Stimulated activated CD4-positive, alpha-beta T cell treated with anti-CD3 and anti-CD28 coated beads, Interleukin-15, amount 100 ng/mL, for 24 hours (primary cell): Measurements from ENCODE around the gene LSR.
"Not testable (repeated sequence)": the region's sequence is repeated elsewhere in the genome, so short reads cannot be mapped to it uniquely, and the experiment has no call there.

Source experiments
- DNase-seq: peaks from one replicate; pipeline ENCODE4 v3.0.0-alpha.2; 2020

The LSR gene

GRCh38 chr19:35220315-35220921 lies 28.4 kb upstream of the LSR start:
- no peak for DNase-seq

DNA sequence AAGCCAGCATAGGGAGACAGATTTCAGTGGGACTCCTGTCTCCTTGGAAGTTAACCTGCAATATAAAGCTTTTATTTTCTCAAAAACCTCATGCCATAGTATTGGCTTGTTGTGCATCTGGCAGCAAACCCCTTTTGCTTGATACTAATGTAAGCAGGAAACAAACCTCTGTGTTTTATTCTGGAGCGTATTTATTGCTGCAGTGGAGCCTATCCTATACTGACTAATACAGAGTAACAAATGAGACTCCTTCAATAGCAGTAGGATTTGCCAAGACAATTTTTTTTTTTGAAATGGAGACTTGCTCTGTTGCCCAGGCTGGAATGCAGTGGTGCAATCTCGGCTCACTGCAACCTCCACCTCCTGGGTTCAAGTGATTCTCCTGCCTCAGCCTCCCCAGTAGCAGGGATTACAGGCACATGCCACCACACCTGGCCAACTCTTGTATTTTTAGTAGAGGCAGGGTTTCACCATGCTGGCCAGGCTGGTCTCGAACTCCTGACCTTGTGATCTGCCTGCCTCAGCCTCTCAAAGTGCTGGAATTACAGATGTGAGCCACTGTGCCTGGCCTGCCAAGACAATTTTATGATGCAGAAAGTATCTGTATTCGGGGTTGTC lies 27.7 kb upstream of the LSR start:
- DNase-seq, result not testable (repeated sequence)

- DNase-seq, result no peak
These were observed 26.3 kb upstream of the LSR start for GRCh38 chr19:35222373-35223015.

GRCh38 chr19:35223084-35223790 lies 25.6 kb upstream of the LSR start:
- DNase-seq, result no peak

- no peak for DNase-seq
These were observed 24.8 kb upstream of the LSR start for GRCh38 chr19:35223862-35224505.

DNA sequence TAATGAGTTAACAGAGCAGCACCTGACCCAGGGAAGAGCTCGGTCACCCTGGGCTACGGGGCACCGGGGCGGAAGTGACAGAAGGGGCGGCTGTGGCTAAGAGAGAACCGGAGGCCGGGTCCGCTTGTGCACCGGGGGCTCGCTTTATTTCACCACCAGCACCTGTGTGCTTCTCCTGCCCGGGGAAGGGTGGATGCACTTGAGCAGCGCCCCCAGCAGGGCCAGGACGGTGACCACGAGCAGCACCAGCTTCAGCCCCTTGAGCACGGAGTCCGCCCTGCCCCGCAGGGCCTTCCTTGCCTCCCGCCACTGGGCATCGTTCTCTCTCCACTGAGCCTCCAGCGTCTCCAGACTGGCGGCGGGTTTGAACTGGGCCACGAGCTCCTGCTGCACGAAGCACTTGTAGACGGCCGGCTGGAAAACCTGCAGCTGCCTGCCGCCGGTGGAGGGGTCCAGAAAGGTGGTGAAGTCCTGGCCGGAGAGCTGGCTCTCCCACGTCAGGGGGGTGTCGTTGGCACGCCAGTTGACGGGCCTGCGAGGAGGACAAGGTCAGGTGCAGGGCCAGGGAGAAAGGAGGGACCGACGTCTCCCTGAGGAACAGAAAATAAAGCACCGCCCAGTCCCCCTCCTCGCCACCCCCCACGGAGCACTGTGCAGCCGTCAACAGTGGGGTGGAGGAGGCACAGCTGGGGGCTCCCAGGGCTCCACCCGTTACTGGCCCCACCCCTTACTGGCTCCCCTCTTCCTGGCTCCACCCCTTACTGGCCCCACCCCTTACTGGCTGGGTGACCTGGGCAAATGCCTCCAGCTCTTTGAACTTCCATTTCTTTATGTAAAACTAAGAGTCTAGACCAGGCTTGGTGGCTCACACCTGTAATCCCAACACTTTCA lies 23.9 kb upstream of the LSR start:
- DNase-seq, result no peak

DNA sequence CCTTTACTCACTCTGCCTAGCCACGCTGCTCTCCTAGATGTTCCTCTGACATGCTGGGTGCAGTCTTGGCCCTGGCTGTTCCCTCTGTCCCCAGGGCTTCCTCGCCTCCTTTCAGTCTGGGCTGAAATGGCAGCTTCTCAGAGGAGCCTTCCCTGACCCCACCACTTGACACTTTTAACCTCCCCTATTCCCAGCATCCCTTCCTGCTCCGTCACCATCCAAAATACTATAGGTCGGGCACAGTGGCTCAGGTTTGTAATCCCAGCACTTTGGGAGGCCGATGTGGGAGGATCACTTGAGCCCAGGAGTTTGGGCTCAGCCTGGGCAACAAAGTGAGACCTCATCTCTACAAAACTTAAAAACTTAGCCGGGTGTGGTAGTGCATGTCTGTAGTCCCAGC lies 22.9 kb upstream of the LSR start:
- no peak for DNase-seq

- no peak for DNase-seq
These were observed 22.1 kb upstream of the LSR start for GRCh38 chr19:35226748-35227147.

DNA sequence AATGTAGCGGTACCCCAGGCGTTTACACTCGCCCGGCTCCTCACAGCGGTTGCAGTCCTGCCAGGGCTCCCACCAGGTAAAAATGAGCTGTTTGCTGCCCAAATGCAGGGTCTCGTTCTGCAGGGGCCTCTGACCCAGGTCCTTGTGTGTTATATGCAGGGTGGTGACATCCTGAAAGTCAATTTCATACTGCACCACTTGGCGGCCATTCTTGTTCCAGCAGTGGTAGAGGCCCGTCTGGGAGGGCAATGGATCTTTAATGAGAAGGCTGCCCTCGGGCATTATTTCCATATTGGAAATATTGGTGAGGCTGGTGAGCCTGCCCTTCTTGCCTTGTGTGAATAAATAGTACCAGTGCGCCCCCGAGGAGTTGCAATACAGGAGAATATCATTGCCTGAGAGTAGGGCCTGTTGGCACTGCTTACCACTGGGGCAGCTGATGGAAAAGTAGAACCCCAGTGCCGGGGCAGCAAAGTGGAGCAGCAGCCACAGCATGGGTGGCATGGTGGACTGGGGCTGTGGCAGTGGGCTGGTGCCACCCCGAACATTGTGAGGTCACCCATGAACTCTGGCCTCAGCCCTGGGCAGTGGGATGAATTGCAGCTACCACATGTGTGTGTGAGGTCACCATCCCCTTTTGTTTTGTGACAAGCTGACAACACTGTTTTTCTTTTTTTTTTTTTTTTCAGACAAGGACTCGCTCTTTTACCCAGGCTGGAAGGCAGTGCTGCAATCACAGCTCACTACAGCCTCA lies 20.4 kb upstream of the LSR start, which contains the start of gene FAM187B:
Gene FAM187B, minus strand, starts transcription at position 563 of the 754 bp plus-strand sequence. Its CDS starts 59 bp downstream, at position 504.
- DNase-seq, result no peak

DNA sequence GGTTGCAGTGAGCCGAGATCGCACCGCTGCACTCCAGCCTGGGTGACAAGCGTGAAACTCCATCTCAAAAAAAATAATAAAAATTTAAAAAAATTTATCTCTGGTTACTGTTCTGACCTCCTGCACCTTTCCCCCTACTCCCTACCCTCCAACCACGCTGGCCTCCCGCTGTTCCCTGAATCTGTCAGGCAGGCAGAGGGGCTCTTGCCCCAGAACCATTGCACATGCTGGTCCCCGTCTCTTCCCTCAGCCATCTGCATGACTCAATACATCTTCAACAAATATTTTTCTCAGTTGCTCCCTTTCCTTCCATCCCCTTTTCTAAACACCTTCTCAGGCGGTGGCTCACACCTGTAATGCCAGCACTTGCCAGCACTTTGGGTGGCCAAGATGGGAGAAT lies 19.2 kb upstream of the LSR start:
- no peak for DNase-seq

- DNase-seq, result no peak
These were observed 16.7 kb upstream of the LSR start for GRCh38 chr19:35231956-35232645.

DNA sequence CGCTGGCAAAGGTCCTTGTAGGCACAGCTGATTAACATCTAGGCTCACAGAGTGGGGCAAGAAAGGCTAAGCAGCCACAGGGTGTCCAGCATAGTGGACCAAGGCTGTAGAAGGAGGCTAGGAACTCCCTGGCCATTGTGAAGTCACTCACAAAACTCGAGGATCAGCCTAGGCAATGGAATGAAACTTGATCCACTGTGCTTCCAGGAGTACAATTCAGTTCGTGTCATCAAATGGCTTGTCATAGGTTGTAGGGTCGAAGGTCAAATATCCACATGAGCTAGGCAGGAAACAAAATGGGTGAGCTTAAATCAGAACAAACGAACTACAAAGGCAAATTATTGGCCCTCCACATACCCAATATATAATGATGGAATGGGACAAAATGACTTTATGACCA lies 15.9 kb upstream of the LSR start:
- DNase-seq, result no peak

DNA sequence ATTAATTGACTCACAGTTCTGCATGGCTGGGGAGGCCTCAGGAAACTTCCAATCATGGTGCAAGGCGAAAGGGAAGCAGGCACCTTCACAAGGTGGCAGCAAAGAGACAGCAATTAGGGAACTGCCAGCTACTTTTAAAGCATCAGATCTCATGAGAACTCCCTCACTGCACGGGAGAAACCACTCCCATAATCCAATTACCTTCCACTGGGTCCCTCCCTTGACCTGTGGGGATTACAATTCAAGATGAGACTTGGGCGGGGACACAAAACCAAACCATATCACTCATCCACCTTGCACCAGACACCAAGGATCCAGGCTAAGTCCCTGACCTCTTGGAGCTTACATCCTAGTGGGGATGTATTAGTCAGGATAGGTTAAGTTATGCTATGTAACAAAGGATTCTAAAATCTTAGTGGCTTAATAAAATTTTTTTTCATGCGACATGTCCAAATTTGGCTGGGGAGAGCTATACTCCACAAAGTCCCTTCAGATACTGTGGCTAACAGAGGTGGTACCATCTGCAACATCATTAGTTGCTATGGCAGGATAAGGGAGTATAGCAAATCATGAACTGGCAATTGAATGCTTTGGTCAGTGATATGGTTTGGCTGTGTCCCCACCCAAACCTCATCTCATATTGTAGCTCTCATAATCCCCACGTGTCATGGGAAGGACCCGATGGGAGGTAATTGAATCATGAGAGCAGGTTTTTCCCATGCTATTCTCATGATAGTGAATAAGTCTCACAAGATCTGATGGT lies 12.0 kb upstream of the LSR start:
- no peak for DNase-seq

DNA sequence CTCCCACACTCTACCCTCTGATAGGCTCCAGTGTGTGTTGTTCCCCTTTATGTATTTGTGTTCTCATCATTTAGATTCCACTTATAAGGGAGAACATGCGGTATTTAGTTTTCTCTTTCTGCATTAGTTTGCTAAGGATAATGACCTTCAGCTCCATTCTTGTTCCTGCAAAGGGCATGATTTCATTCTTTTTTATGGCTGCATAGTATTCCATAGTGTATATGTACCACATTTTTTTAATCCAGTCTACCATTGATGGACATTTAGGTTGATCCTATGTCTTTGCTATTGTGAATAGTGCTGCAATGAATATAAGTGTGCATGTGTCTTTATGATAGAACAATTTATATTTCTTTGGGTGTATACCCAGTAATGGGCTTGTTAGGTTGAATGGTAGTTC lies 9.2 kb upstream of the LSR start:
- DNase-seq, result not testable (repeated sequence)

DNA sequence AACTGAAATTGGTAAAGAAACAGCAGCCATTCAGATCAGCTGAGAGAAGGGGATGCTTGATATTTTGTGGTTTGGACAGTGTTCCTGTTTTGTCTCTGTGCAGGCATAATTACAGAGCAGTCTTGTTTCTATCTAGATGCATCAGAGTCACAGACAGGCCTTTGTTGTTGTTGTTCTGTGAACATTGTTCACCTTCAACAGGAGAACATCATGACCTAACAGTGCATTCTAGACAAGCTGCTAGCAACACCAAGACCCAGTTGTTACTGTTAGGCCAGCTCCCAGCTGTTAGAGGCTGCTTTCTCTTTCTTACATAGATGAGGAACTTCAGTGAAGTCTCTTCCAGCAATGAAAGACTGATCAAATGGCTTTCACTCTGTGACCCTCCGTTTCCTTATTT lies 8.5 kb upstream of the LSR start:
- DNase-seq, result no peak

GRCh38 chr19:35241417-35241816 lies 7.4 kb upstream of the LSR start:
- DNase-seq, result no peak

- no peak for DNase-seq
These were observed 2.2 kb upstream of the LSR start for GRCh38 chr19:35246466-35247092.

DNA sequence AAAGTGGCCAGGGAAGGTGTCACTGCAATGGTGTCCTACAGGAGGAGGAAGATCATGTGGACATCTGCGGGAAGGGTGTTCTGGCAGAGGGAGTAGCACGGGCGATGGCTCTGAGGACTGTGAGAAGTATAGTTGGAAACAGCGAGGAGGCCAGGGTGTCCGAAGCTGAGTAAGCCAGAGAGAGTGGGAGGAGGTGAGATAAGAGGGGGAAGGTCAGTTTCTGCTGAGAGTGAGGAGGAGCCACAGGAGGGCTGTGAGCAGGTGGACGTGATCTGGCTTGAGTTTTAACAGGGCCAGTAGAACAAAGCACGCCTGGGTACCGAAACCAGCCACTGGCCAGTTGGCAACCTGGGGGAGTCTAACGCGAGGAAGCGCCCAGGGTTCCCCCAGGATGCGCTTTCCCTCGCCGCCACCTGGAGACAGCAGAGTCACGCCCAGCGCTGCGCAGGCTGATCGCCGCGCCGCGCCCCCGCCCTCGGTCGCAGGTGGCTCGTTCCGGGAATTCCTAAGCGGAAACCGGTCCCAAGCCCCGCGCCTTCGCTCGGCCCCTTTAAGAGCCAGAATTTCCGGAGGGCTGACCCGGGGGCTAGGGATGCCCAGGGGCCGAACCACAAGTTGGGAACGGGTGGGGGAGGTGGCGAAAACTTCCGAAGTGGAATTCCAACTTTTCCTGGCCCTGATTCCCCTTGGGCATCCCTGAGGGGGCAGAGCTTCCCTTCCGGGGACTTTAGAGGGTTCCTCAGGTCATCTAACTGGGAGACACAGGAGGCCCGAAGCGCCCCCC lies 1.1 kb upstream of the LSR start:
- DNase-seq, result peak; percentile 77
